HL-60 (cell line): ENCODE data around the gene OAS2.
"Not testable (repeated sequence)": the region's sequence is repeated elsewhere in the genome, so short reads cannot be mapped to it uniquely, and the experiment has no call there.

Experiments
- DNase-seq, 2 experiments: peaks; one replicate each; pipeline ENCODE4 v3.0.0-alpha.2; 2010 to 2020; ENCODE audit warnings: low read depth in 1 of 2, low spot score in 1 of 2
- H3K27ac ChIP-seq: fragments of 250-450 bp; sonication (Bioruptor Pico); replicated peaks from 2 replicates; pipeline ENCODE4 v1.5.1; 2020; ENCODE audit warnings: mild to moderate bottlenecking, moderate library complexity
- H3K27me3 ChIP-seq: fragments of 250-450 bp; sonication (Bioruptor Pico); 2 replicates; pipeline ENCODE4 v1.5.1; 2021; ENCODE audit warnings: mild to moderate bottlenecking, moderate library complexity; ENCODE audit not compliant: insufficient read depth, poor library complexity, severe bottlenecking
- H3K4me3 ChIP-seq: replicated peaks from 2 replicates; pipeline ENCODE4 v1.5.1; 2011; ENCODE audit warnings: mild to moderate bottlenecking, control low read depth, low read length; ENCODE audit not compliant: insufficient read depth
- GABPA ChIP-seq: IDR thresholded peaks from 2 replicates; pipeline ENCODE4 v1.6.1; 2012; ENCODE audit warnings: low read depth
- POLR2AphosphoS5 ChIP-seq: IDR thresholded peaks from 2 replicates; pipeline ENCODE4 v1.6.1; 2012; ENCODE audit warnings: low read depth
- SPI1 ChIP-seq: IDR thresholded peaks from 2 replicates; pipeline ENCODE4 v1.6.1; 2012; ENCODE audit warnings: low read depth, mild to moderate bottlenecking, borderline replicate concordance
- TF ChIP-seq, protein P1 (sequence below): IDR thresholded peaks from one replicate; pipeline ENCODE4 v1.5.1; 2011; ENCODE audit warnings: low read length, control low read depth, inconsistent platforms; ENCODE audit not compliant: insufficient read depth
- TF ChIP-seq, protein P2 (sequence below): IDR thresholded peaks from 2 replicates; pipeline ENCODE4 v1.6.1; 2012; ENCODE audit warnings: low read depth; ENCODE audit not compliant: insufficient replicate concordance

Gene OAS2

DNA sequence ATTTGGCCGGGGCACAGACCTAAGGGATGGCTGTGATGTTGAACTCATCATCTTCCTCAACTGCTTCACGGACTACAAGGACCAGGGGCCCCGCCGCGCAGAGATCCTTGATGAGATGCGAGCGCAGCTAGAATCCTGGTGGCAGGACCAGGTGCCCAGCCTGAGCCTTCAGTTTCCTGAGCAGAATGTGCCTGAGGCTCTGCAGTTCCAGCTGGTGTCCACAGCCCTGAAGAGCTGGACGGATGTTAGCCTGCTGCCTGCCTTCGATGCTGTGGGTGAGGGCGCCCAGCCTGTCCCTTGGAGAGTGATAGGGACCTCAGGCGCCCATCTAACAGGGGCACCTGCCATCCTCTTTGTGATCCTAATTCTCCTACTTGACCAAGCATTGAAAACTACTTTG is 27.6 kb upstream of the OAS2 start:
- Histone ChIP-seq H3K27ac (no peak overlapping the region), H3K27me3 (no peaks in the 10 kb centered on the region)

DNA sequence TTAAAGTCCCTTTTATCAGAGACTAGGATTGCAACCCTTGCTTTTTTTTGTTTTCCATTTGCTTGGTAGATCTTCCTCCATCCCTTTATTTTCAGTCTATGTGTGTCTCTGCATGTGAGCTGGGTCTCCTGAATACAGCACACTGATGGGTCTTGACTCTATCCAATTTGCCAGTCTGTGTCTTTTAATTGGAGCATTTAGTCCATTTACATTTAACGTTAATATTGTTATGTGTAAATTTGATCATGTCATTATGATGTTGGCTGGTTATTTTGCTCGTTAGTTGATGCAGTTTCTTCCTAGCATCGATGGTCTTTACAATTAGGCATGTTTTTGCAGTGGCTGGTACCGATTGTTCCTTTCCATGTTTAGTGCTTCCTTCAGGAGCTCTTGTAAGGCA is 21.2 kb upstream of the OAS2 start:
- DNase-seq, H3K27ac ChIP-seq, H3K27me3 ChIP-seq, H3K4me3 ChIP-seq: not testable (repeated sequence)

More for the DNA sequence above, 27.6 kb upstream of the OAS2 start:
- DNase-seq: no peak
- TF ChIP-seq SPI1 (no peak), GABPA (no peak), POLR2AphosphoS5 (no peak)
- TF ChIP-seq, protein P1, sequence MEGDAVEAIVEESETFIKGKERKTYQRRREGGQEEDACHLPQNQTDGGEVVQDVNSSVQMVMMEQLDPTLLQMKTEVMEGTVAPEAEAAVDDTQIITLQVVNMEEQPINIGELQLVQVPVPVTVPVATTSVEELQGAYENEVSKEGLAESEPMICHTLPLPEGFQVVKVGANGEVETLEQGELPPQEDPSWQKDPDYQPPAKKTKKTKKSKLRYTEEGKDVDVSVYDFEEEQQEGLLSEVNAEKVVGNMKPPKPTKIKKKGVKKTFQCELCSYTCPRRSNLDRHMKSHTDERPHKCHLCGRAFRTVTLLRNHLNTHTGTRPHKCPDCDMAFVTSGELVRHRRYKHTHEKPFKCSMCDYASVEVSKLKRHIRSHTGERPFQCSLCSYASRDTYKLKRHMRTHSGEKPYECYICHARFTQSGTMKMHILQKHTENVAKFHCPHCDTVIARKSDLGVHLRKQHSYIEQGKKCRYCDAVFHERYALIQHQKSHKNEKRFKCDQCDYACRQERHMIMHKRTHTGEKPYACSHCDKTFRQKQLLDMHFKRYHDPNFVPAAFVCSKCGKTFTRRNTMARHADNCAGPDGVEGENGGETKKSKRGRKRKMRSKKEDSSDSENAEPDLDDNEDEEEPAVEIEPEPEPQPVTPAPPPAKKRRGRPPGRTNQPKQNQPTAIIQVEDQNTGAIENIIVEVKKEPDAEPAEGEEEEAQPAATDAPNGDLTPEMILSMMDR: no peak
- TF ChIP-seq, protein P2, sequence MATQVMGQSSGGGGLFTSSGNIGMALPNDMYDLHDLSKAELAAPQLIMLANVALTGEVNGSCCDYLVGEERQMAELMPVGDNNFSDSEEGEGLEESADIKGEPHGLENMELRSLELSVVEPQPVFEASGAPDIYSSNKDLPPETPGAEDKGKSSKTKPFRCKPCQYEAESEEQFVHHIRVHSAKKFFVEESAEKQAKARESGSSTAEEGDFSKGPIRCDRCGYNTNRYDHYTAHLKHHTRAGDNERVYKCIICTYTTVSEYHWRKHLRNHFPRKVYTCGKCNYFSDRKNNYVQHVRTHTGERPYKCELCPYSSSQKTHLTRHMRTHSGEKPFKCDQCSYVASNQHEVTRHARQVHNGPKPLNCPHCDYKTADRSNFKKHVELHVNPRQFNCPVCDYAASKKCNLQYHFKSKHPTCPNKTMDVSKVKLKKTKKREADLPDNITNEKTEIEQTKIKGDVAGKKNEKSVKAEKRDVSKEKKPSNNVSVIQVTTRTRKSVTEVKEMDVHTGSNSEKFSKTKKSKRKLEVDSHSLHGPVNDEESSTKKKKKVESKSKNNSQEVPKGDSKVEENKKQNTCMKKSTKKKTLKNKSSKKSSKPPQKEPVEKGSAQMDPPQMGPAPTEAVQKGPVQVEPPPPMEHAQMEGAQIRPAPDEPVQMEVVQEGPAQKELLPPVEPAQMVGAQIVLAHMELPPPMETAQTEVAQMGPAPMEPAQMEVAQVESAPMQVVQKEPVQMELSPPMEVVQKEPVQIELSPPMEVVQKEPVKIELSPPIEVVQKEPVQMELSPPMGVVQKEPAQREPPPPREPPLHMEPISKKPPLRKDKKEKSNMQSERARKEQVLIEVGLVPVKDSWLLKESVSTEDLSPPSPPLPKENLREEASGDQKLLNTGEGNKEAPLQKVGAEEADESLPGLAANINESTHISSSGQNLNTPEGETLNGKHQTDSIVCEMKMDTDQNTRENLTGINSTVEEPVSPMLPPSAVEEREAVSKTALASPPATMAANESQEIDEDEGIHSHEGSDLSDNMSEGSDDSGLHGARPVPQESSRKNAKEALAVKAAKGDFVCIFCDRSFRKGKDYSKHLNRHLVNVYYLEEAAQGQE: no peak
- no peak overlapping the region for H3K4me3 ChIP-seq

DNA sequence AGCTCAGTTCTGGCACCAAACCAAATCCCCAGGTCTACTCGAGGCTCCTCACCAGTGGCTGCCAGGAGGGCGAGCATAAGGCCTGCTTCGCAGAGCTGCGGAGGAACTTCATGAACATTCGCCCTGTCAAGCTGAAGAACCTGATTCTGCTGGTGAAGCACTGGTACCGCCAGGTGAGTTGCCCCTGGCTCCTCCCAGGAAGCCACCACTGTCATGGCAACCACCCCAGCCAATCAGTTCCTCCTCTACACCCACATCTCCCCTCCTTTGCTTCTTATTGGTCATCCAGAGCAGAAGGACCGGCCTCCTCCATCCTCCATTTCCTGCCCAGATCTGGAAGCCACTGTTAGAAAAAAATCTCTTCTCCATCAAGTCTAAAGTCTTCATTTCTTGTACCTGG is 17.2 kb upstream of the OAS2 start:
- TF ChIP-seq, protein P1: no peak
- no peaks in the 10 kb centered on the region for H3K27me3 ChIP-seq
- no peak overlapping the region for H3K4me3 ChIP-seq
- DNase-seq: no peak
- H3K27ac ChIP-seq: no peak overlapping the region

DNA sequence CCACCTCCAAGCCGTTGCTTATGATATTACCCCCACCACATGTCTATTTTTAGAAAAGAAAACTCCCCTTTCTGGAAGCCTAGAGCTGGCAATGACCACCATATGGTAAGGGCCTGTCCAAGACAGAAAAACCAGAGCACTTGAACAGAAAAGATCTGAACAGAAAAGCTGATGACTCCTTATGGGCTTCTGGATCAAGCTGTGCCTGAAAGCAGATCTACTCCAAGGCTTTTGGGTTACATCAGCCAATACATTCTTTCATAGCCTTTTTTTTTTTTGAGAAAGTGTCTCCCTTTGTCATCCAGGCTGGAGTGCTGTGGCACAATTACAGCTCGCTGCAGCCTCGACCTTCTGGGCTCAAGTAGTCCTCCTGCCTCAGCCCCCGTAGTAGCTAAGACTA is 16.8 kb upstream of the OAS2 start:
- no peaks in the 10 kb centered on the region for H3K27me3 ChIP-seq
- no peak for DNase-seq
- no peak overlapping the region for H3K27ac ChIP-seq
- H3K4me3 ChIP-seq: no peak overlapping the region
- TF ChIP-seq POLR2AphosphoS5: no peak
- TF ChIP-seq GABPA: no peak
- TF ChIP-seq, protein P1: no peak
- TF ChIP-seq, protein P2: no peak
- TF ChIP-seq SPI1: no peak
